Endothelial cell of umbilical vein (primary cell): ENCODE measurements around the gene TRNAU1AP. TPM values are rescaled to one million over a fixed set of nuclear protein-coding genes. Genes with fewer than 3 reads are reported as not detected.

Experiments used
- BruUV-seq: library from RNA; stranded (reverse); fragments of 400-500 nt; replicated peaks from 2 replicates; lab custom pipeline; 2021; lab: Mats Ljungman, UMichigan
- CTCF ChIA-PET: fragments of 300-600, 350-600 bp; sonication (Branson Sonifier 250); formaldehyde crosslinking; loops from one replicate; lab custom pipeline; 2021; ENCODE audit warnings: antibody characterized with exemption, inconsistent platforms; lab: Charles Lee
- POLR2A ChIA-PET: fragments of 300-600, 350-600 bp; sonication (Branson Sonifier 250); formaldehyde crosslinking; loops from one replicate; lab custom pipeline; 2021; ENCODE audit warnings: antibody characterized with exemption, inconsistent platforms; lab: Charles Lee
- DNase-seq: peaks from one replicate; pipeline ENCODE4 v3.0.0-alpha.2; 2011; ENCODE audit warnings: low read depth, low spot score
- FAIRE-seq: peaks from 2 replicates; lab custom pipeline; 2011; peaks lifted over from hg19 to GRCh38; lab: Jason Lieb, UNC
- H2AFZ ChIP-seq: 2 replicates; pipeline ENCODE4 v1.6.0; 2012; ENCODE audit warnings: low read depth, low read length, control low read depth, inconsistent platforms
- H3K27ac ChIP-seq: 2 replicates; pipeline ENCODE4 v1.5.1; 2011; ENCODE audit warnings: low read depth, mild to moderate bottlenecking, control low read depth, low read length, moderate library complexity; ENCODE audit not compliant: insufficient read depth
- H3K27me3 ChIP-seq, 2 experiments: 2 replicates each; pipeline versions ENCODE4 v1.6.0 to v1.6.1; 2011; ENCODE audit warnings: low read length in 2 of 2, mixed read lengths in 1 of 2; ENCODE audit not compliant: control insufficient read depth in 2 of 2, insufficient read depth in 2 of 2
- H3K36me3 ChIP-seq, 2 experiments: 2 replicates in 1 of 2; 3 replicates in 1 of 2; pipeline ENCODE4 v1.5.1; 2011; ENCODE audit warnings: low read length in 2 of 2, mild to moderate bottlenecking in 1 of 2, moderate library complexity in 1 of 2; ENCODE audit not compliant: control insufficient read depth in 2 of 2, insufficient read depth in 2 of 2; ENCODE audit errors: extremely low read depth in 1 of 2
- H3K4me1 ChIP-seq: 3 replicates; pipeline ENCODE4 v1.5.1; 2011; ENCODE audit warnings: mild to moderate bottlenecking, low read length; ENCODE audit not compliant: control insufficient read depth, insufficient read depth; ENCODE audit errors: extremely low read depth
- H3K4me2 ChIP-seq: 2 replicates; pipeline ENCODE4 v1.6.1; 2011; ENCODE audit warnings: low read length, control low read depth, mixed read lengths; ENCODE audit not compliant: insufficient read depth
- H3K4me3 ChIP-seq, 3 experiments: fragments of 200-600 bp in 1 of 3; sonication (generic), shearing (Covaris generic) in 1 of 3; replicated peaks in 1 of 3; 2 replicates each; pipeline ENCODE4 v1.5.1; 2011 to 2016; ENCODE audit warnings: control low read depth in 3 of 3, low read length in 3 of 3, mild to moderate bottlenecking in 2 of 3, inconsistent platforms in 1 of 3, low read depth in 1 of 3, moderate library complexity in 1 of 3; ENCODE audit not compliant: insufficient read depth in 1 of 3
- H3K79me2 ChIP-seq: 2 replicates; pipeline ENCODE4 v1.6.0; 2012; ENCODE audit warnings: low read length, inconsistent platforms; ENCODE audit not compliant: control insufficient read depth, insufficient read depth
- H3K9ac ChIP-seq: replicated peaks from 2 replicates; pipeline ENCODE3; 2011; ENCODE audit warnings: low read length, control low read depth; ENCODE audit not compliant: insufficient read depth; ENCODE audit errors: extremely low read depth
- H3K9me1 ChIP-seq: replicated peaks from 3 replicates; pipeline ENCODE4 v1.6.0; 2011; ENCODE audit warnings: mild to moderate bottlenecking, low read length; ENCODE audit not compliant: control insufficient read depth, insufficient read depth; ENCODE audit errors: extremely low read depth
- H3K9me3 ChIP-seq: replicated peaks from 2 replicates; pipeline ENCODE4 v1.5.1; 2012; ENCODE audit warnings: low read length, inconsistent platforms; ENCODE audit not compliant: control insufficient read depth, insufficient read depth
- H4K20me1 ChIP-seq: replicated peaks from 2 replicates; pipeline ENCODE3; 2011; ENCODE audit warnings: mild to moderate bottlenecking, low read length; ENCODE audit not compliant: control insufficient read depth, insufficient read depth; ENCODE audit errors: extremely low read depth
- CTCF ChIP-seq, 2 donors: IDR thresholded peaks; 1 replicate in 1 of 2; 2 replicates in 1 of 2; pipeline ENCODE4 v1.5.1; 2011; ENCODE audit warnings: low read length in 2 of 2, mild to moderate bottlenecking in 2 of 2, moderate library complexity in 2 of 2, control low read depth in 1 of 2, inconsistent platforms in 1 of 2, low read depth in 1 of 2; ENCODE audit not compliant: insufficient read depth in 1 of 2; ENCODE audit errors: extremely low read depth in 1 of 2
- EZH2 ChIP-seq: IDR thresholded peaks from 2 replicates; pipeline ENCODE4 v1.6.1; 2012; ENCODE audit warnings: borderline replicate concordance, low read depth, mild to moderate bottlenecking, moderate library complexity, low read length, inconsistent platforms; ENCODE audit not compliant: severe bottlenecking
- FOS ChIP-seq: IDR thresholded peaks from 2 replicates; pipeline ENCODE4 v1.6.1; 2011; ENCODE audit warnings: mild to moderate bottlenecking, low read length, moderate library complexity, borderline replicate concordance; ENCODE audit not compliant: insufficient read depth
- GATA2 ChIP-seq: IDR thresholded peaks from 2 replicates; pipeline ENCODE4 v1.7.0; 2011; ENCODE audit warnings: low read depth, mild to moderate bottlenecking, moderate library complexity, mixed read lengths, low read length; ENCODE audit not compliant: insufficient read length, insufficient read depth
- JUN ChIP-seq: IDR thresholded peaks from 2 replicates; pipeline ENCODE4 v1.6.1; 2011; ENCODE audit warnings: borderline replicate concordance, low read depth; ENCODE audit not compliant: insufficient read length, insufficient read depth
- MAX ChIP-seq: IDR thresholded peaks from 2 replicates; pipeline ENCODE4 v1.6.1; 2011; ENCODE audit not compliant: insufficient read depth, insufficient read length
- MYC ChIP-seq: IDR thresholded peaks from one replicate; pipeline ENCODE4 v1.6.1; 2011; ENCODE audit warnings: mild to moderate bottlenecking, low read depth, low read length
- POLR2A ChIP-seq: IDR thresholded peaks from 2 replicates; pipeline ENCODE4 v1.6.1; 2012; ENCODE audit warnings: low read depth, mild to moderate bottlenecking, control low read depth, low read length
- POLR2AphosphoS5 ChIP-seq: IDR thresholded peaks from 2 replicates; pipeline ENCODE4 v1.6.1; 2012; ENCODE audit warnings: low read depth, mild to moderate bottlenecking, control low read depth, low read length, moderate library complexity; ENCODE audit not compliant: insufficient read depth
- dilution Hi-C: fragments of 300-500 bp; cut with MboI; formaldehyde crosslinking; loops from one replicate; pipeline ENCODE4 v1.15.0; 2019; ENCODE audit warnings: low sequenced_read_pairs; ENCODE audit not compliant: extremely low pct_ligation_motif_present
- intact Hi-C: fragments of 100-400 bp; cut with micrococcal nuclease; formaldehyde crosslinking; loops from one replicate; pipeline ENCODE4 v1.10.0; 2022
- polyA plus RNA-seq, 4 experiments: library from polyadenylated mRNA; depleted of rRNA in 3 of 4; stranded (reverse) in 3 of 4; unstranded in 1 of 4; fragments of >200 nt; gene quantifications; 2 replicates each; pipeline versions ENCODE4 v1.2.1 to v1.2.3, GENCODE V29; 2011 to 2012; ENCODE audit warnings: missing spikeins in 1 of 4
- total RNA-seq: library from RNA; stranded (reverse); gene quantifications from 2 replicates; pipeline ENCODE4 v1.2.3, GENCODE V29; 2021

Gene TRNAU1AP
- total and polyA plus RNA-seq, 2 donors (not counting 3 experiments of a cell fraction or from before 2014, with no cell fraction given) = 32.7 to 46.2 TPM

GRCh38 chr1:28604411-28604810 lies 51.5 kb downstream of the TRNAU1AP start:
- dilution Hi-C loops = loop anchor here (25.0 kb wide), 1 partner anchor 342 kb away; the partner anchor contains the start of gene SESN2
- TF ChIP-seq POLR2A (no peak), FOS (no peak), MAX (no peak), CTCF (IDR thresholded peaks at IDR 0.05; ENCODE audit: extremely low read depth in 1 of 2, insufficient read depth in 1 of 2, low read depth in 1 of 2, low read length in 2 of 2) (no peak), MYC (no peak), EZH2 (no peak), POLR2AphosphoS5 (no peak), JUN (no peak), GATA2 (no peak)
- DNase-seq = no peak

More at GRCh38 chr1:28604411-28604810, 51.5 kb downstream of the TRNAU1AP start:
- Histone ChIP-seq H3K4me2 (no peak overlapping the region), H3K9me3 (no peaks in the 10 kb centered on the region), H3K27ac (no peak overlapping the region), H3K4me1 (peaks cover 8% of the 10 kb centered on the region), H3K9me1 (no peaks in the 10 kb centered on the region), H3K79me2 (no peaks in the 10 kb centered on the region), H3K9ac (no peak overlapping the region), H3K4me3 (no peak overlapping the region), H2AFZ (no peak overlapping the region), H3K36me3 (peaks cover 0 to 2% of the 10 kb centered on the region in 2 experiments), H4K20me1 (no peaks in the 10 kb centered on the region), H3K27me3 (no peaks in the 10 kb centered on the region)
- CTCF ChIA-PET = interaction anchor here (1.1 to 6.1 kb wide), 8 partner anchors 10 to 356 kb away, joined by 3 to 192 read pairs (median 34); no protein-coding TSS in a partner anchor
- no TSS peak for BruUV-seq
- intact Hi-C loops = no loop called here
- POLR2A ChIA-PET = interaction anchor here (3.1 kb wide), 1 partner anchor 23 kb away, joined by 20 read pairs; no protein-coding TSS in a partner anchor
- FAIRE-seq = no peak
